PC-3 (cell line): ENCODE data around the gene CAPN8.

Experiments
- CTCF ChIP-seq: fragments of 300-600 bp; sonication (generic); conservative IDR thresholded peaks from 2 replicates; pipeline ENCODE4 v1.5.1; 2017; ENCODE audit warnings: antibody characterized with exemption, low read depth, mild to moderate bottlenecking, low read length
- EZH2 ChIP-seq: fragments of 300-600 bp; sonication (generic); IDR thresholded peaks from one replicate; pipeline ENCODE4 v1.6.1; 2017; ENCODE audit warnings: antibody characterized with exemption, mild to moderate bottlenecking, low read length; ENCODE audit not compliant: unreplicated experiment
- EZH2phosphoT487 ChIP-seq: fragments of 300-600 bp; sonication (generic); IDR thresholded peaks from 2 replicates; pipeline ENCODE4 v1.6.1; 2018; ENCODE audit warnings: mild to moderate bottlenecking, antibody characterized with exemption, low read length, borderline replicate concordance

- TF ChIP-seq CTCF, result no peak
- TF ChIP-seq EZH2phosphoT487, result no peak
- no peak for TF ChIP-seq EZH2
These were observed 44.2 kb downstream of the CAPN8 start for GRCh38 chr1:223621312-223621734.
